DND-41 (cell line): ENCODE measurements around the gene ADK.

Source experiments
- ATAC-seq: fragments of 200-7000 bp; cut with Tn5 transposase; 3 replicates; pipeline ENCODE4 v1.9.1; 2021; ENCODE audit warnings: low read depth; ENCODE audit not compliant: insufficient read depth
- DNase-seq: peaks from one replicate; pipeline ENCODE4 v3.0.0-alpha.2; 2020
- H2AFZ ChIP-seq: 2 replicates; pipeline ENCODE4 v1.6.0; 2012; ENCODE audit warnings: low read depth, low read length
- H3K27ac ChIP-seq: 2 replicates; pipeline ENCODE4 v1.5.1; 2012; ENCODE audit warnings: low read length, inconsistent platforms
- H3K27me3 ChIP-seq: fragments of 200-600 bp; sonication (generic); 2 replicates; pipeline ENCODE4 v1.6.0; 2012; ENCODE audit warnings: low read length, mild to moderate bottlenecking, inconsistent platforms; ENCODE audit not compliant: insufficient read depth, poor library complexity
- H3K36me3 ChIP-seq: 2 replicates; pipeline ENCODE4 v1.5.1; 2012; ENCODE audit warnings: low read length, inconsistent platforms; ENCODE audit not compliant: insufficient read depth
- H3K4me1 ChIP-seq: 2 replicates; pipeline ENCODE4 v1.5.1; 2012; ENCODE audit warnings: mild to moderate bottlenecking, low read length; ENCODE audit not compliant: insufficient read depth
- H3K4me2 ChIP-seq: 2 replicates; pipeline ENCODE4 v1.6.0; 2012; ENCODE audit warnings: mild to moderate bottlenecking, moderate library complexity, low read length, inconsistent platforms; ENCODE audit not compliant: insufficient read depth
- H3K4me3 ChIP-seq, 2 experiments: fragments of 200-600 bp in 1 of 2; shearing (Covaris generic) in 1 of 2; 2 replicates each; pipeline ENCODE4 v1.5.1; 2012 to 2016; ENCODE audit warnings: inconsistent platforms in 2 of 2, low read length in 2 of 2, mild to moderate bottlenecking in 2 of 2, low read depth in 1 of 2, moderate library complexity in 1 of 2
- H3K79me2 ChIP-seq: 2 replicates; pipeline ENCODE4 v1.6.0; 2012; ENCODE audit warnings: low read length, inconsistent platforms; ENCODE audit not compliant: insufficient read depth
- H3K9ac ChIP-seq: 2 replicates; pipeline ENCODE4 v1.6.0; 2012; ENCODE audit warnings: low read depth, mild to moderate bottlenecking, inconsistent platforms, low read length, moderate library complexity
- H3K9me3 ChIP-seq: 2 replicates; pipeline ENCODE4 v1.5.1; 2012; ENCODE audit warnings: low read length, moderate library complexity, mild to moderate bottlenecking, inconsistent platforms; ENCODE audit not compliant: insufficient read depth, severe bottlenecking
- H4K20me1 ChIP-seq: 2 replicates; pipeline ENCODE4 v1.6.0; 2012; ENCODE audit warnings: low read length; ENCODE audit not compliant: insufficient read depth
- EZH2 ChIP-seq: IDR thresholded peaks from 3 replicates; pipeline ENCODE4 v1.6.1; 2012; ENCODE audit warnings: borderline replicate concordance, low read depth, mild to moderate bottlenecking, moderate library complexity, low read length, inconsistent platforms; ENCODE audit not compliant: severe bottlenecking
- TF ChIP-seq, protein P1 (sequence below): IDR thresholded peaks from 2 replicates; pipeline ENCODE4 v1.5.1; 2012; ENCODE audit warnings: borderline replicate concordance, low read length, moderate library complexity, mild to moderate bottlenecking; ENCODE audit not compliant: poor library complexity, severe bottlenecking; ENCODE audit errors: extremely low read depth

ADK gene

DNA sequence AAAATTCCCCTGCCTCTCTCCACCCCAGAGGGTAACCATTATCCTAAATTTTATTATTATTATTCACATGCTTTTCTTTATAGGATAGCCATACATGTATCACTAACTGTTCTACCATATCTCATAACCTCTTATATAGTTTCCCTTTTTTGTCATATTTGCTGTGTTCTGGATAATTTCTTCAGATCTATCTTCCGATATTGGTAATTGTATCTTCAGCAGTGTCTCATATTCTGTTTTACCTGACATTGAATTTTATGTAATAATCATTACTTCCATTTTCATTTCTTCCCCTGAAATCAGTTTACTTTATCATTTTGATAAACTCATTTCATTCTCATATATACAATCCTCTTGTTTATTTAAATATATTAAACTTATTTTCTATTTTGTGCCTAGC lies 273.5 kb downstream of the ADK start:
- ATAC-seq, result no peak
- TF ChIP-seq EZH2, result no peak
- TF ChIP-seq, protein P1, sequence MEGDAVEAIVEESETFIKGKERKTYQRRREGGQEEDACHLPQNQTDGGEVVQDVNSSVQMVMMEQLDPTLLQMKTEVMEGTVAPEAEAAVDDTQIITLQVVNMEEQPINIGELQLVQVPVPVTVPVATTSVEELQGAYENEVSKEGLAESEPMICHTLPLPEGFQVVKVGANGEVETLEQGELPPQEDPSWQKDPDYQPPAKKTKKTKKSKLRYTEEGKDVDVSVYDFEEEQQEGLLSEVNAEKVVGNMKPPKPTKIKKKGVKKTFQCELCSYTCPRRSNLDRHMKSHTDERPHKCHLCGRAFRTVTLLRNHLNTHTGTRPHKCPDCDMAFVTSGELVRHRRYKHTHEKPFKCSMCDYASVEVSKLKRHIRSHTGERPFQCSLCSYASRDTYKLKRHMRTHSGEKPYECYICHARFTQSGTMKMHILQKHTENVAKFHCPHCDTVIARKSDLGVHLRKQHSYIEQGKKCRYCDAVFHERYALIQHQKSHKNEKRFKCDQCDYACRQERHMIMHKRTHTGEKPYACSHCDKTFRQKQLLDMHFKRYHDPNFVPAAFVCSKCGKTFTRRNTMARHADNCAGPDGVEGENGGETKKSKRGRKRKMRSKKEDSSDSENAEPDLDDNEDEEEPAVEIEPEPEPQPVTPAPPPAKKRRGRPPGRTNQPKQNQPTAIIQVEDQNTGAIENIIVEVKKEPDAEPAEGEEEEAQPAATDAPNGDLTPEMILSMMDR, result no peak

DNA sequence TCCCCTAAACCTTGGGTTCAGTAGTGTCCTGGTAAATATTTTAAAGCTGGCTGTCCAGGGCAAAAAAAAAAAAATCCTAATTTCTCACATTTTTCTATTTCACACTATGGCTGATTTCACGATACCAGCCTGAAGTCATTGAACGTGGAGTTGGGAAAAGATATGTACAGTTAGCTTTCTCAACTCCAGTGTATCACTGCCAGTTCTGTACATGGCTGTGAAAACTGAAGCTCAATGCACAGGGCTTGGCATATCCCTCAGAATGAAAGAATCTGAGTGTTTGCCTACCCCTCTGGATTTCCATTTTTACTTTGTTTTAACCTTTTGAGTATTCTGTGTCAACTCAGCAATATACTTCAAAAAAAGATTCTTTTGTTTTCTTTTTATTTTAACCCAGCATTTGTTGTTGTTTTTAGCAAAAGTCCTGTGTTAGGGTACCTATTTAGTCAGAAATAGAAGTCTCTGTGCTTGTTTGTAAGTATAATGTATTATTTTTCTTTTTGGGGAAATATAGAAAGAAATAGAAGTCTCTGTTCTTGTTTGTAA lies 274.5 kb downstream of the ADK start:
- Histone ChIP-seq H3K9ac (no peak overlapping the region), H3K27ac (no peak overlapping the region), H4K20me1 (no peaks in the 10 kb centered on the region), H2AFZ (no peak overlapping the region), H3K9me3 (peaks cover 3% of the 10 kb centered on the region), H3K4me1 (no peaks in the 10 kb centered on the region), H3K79me2 (no peaks in the 10 kb centered on the region), H3K27me3 (no peaks in the 10 kb centered on the region), H3K36me3 (no peaks in the 10 kb centered on the region), H3K4me2 (no peak overlapping the region), H3K4me3 (no peak overlapping the region)
- DNase-seq (no peak), ATAC-seq (no peak)
- TF ChIP-seq, protein P1, result no peak
- TF ChIP-seq EZH2, result no peak

More for the DNA sequence above, 273.5 kb downstream of the ADK start:
- Histone ChIP-seq H4K20me1 (no peaks in the 10 kb centered on the region), H2AFZ (no peak overlapping the region), H3K27ac (no peak overlapping the region), H3K4me1 (no peaks in the 10 kb centered on the region), H3K9ac (no peak overlapping the region), H3K79me2 (no peaks in the 10 kb centered on the region), H3K4me3 (no peak overlapping the region), H3K4me2 (no peak overlapping the region), H3K27me3 (no peaks in the 10 kb centered on the region), H3K36me3 (no peaks in the 10 kb centered on the region), H3K9me3 (peaks cover 3% of the 10 kb centered on the region)
- no peak for DNase-seq

DNA sequence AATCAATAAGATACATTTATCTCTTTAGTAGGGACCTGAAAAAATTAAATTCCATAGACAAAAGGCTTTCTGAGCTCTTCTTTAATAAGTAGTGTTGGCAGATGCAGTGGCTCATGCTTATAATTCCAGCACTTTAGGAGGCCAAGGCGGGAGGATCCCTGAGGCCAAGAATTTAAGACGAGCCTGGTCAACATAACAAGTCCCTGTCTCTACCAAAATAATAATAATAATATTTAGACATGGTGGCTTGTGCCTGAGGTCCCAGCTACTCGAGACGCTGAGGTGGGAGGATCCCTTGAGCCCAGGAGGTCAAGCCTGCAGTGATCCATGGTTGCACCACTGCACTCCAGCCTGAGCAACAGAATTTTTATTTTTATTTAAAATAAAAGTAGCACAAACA lies 280.8 kb downstream of the ADK start:
- no peak for DNase-seq
- no peaks in the 10 kb centered on the region for H3K9me3 ChIP-seq
- no peaks in the 10 kb centered on the region for H3K36me3 ChIP-seq
- H3K79me2 ChIP-seq, result no peaks in the 10 kb centered on the region
- no peak overlapping the region for H3K27ac ChIP-seq
- TF ChIP-seq EZH2, result no peak
- TF ChIP-seq, protein P1, result no peak
- no peak overlapping the region for H3K4me3 ChIP-seq
- no peaks in the 10 kb centered on the region for H4K20me1 ChIP-seq
- H3K4me1 ChIP-seq, result peaks cover 8% of the 10 kb centered on the region
- no peak overlapping the region for H3K9ac ChIP-seq
- no peak overlapping the region for H3K4me2 ChIP-seq
- H2AFZ ChIP-seq, result no peak overlapping the region
- no peaks in the 10 kb centered on the region for H3K27me3 ChIP-seq
- ATAC-seq, result no peak
